Chondrocyte (in vitro differentiated cells): ENCODE measurements around the gene NCKAP5L. TPM values are rescaled to one million over a fixed set of nuclear protein-coding genes. Genes with fewer than 3 reads are reported as not detected.
A peak's percentile ranks its signal among the peaks of the same experiment; 100 is the strongest.

Experiments used
- DNase-seq: peaks from one replicate; pipeline ENCODE4 v3.0.0; 2021; ENCODE audit warnings: mixed read lengths, low spot score
- H3K27ac Mint-ChIP-seq: one replicate; pipeline ENCODE4 v1.8.0; 2021; ENCODE audit warnings: mild to moderate bottlenecking, moderate library complexity, mixed read lengths; ENCODE audit not compliant: unreplicated experiment
- H3K27me3 Mint-ChIP-seq: 2 replicates; pipeline ENCODE4 v1.8.0; 2021; ENCODE audit warnings: low read depth, mixed read lengths
- H3K36me3 Mint-ChIP-seq: 2 replicates; pipeline ENCODE4 v1.8.0; 2021; ENCODE audit warnings: low read depth, mixed read lengths
- H3K4me1 Mint-ChIP-seq: 2 replicates; pipeline ENCODE4 v1.8.0; 2021; ENCODE audit warnings: low read depth, mild to moderate bottlenecking, mixed read lengths
- H3K4me3 Mint-ChIP-seq: one replicate; pipeline ENCODE4 v1.8.0; 2021; ENCODE audit warnings: mild to moderate bottlenecking, moderate library complexity, mixed read lengths; ENCODE audit not compliant: unreplicated experiment
- H3K9me3 Mint-ChIP-seq: 2 replicates; pipeline ENCODE4 v1.8.0; 2021; ENCODE audit warnings: low read depth, mixed read lengths
- CTCF ChIP-seq: fragments of 200-600 bp; sonication (generic); IDR thresholded peaks from 2 replicates; pipeline ENCODE4 v1.5.0; 2021; ENCODE audit warnings: antibody characterized with exemption, mild to moderate bottlenecking, moderate library complexity
- total RNA-seq: library from RNA; stranded (reverse); gene quantifications from 3 replicates; pipeline ENCODE4 v1.2.1, GENCODE V29; 2021

NCKAP5L gene
- total RNA-seq, 1 donor from 2014 or later = 46.0 TPM

- no peaks in the 10 kb centered on the region for H3K36me3 Mint-ChIP-seq
- no peaks in the 10 kb centered on the region for H3K9me3 Mint-ChIP-seq
- TF ChIP-seq CTCF = no peak
- H3K27me3 Mint-ChIP-seq = peaks cover 1% of the 10 kb centered on the region
- DNase-seq = no peak
- H3K4me3 Mint-ChIP-seq = no peak overlapping the region
- peaks cover 19% of the 10 kb centered on the region for H3K4me1 Mint-ChIP-seq
- no peak overlapping the region for H3K27ac Mint-ChIP-seq
These were observed 42.5 kb upstream of the NCKAP5L start for GRCh38 chr12:49870501-49871262.

GRCh38 chr12:49869816-49870500 lies 41.7 kb upstream of the NCKAP5L start:
- H3K27me3 Mint-ChIP-seq = peaks cover 5% of the 10 kb centered on the region
- no peak for TF ChIP-seq CTCF
- H3K9me3 Mint-ChIP-seq = no peaks in the 10 kb centered on the region
- H3K4me1 Mint-ChIP-seq = peaks cover 19% of the 10 kb centered on the region
- DNase-seq = peak; percentile 56
- H3K36me3 Mint-ChIP-seq = no peaks in the 10 kb centered on the region
- no peak overlapping the region for H3K27ac Mint-ChIP-seq
- H3K4me3 Mint-ChIP-seq = no peak overlapping the region

GRCh38 chr12:49868952-49869815 lies 41.0 kb upstream of the NCKAP5L start:
- Mint-ChIP-seq H3K9me3 (no peaks in the 10 kb centered on the region), H3K4me1 (peaks cover 19% of the 10 kb centered on the region), H3K27ac (peak overlapping the region; percentile 51), H3K4me3 (no peak overlapping the region), H3K27me3 (peaks cover 12% of the 10 kb centered on the region), H3K36me3 (no peaks in the 10 kb centered on the region)
- TF ChIP-seq CTCF = no peak
- peak; percentile 82 for DNase-seq

- no peaks in the 10 kb centered on the region for H3K9me3 Mint-ChIP-seq
- peak; percentile 71 for DNase-seq
- peaks cover 14% of the 10 kb centered on the region for H3K27me3 Mint-ChIP-seq
- no peak for TF ChIP-seq CTCF
- peaks cover 19% of the 10 kb centered on the region for H3K4me1 Mint-ChIP-seq
- H3K36me3 Mint-ChIP-seq = no peaks in the 10 kb centered on the region
- no peak overlapping the region for H3K4me3 Mint-ChIP-seq
- H3K27ac Mint-ChIP-seq = no peak overlapping the region
These were observed 40.2 kb upstream of the NCKAP5L start for GRCh38 chr12:49868449-49868848.
